Tibial nerve (tissue), 4 donors: Measurements from ENCODE around the gene BEND5.

Experiments used
- EP300 ChIP-seq, 2 donors: sonication (generic); formaldehyde crosslinking; IDR thresholded peaks; one replicate each; pipeline ENCODE4 v1.6.1; 2017; ENCODE audit warnings: antibody characterized with exemption in 2 of 2, mild to moderate bottlenecking in 1 of 2
- TF ChIP-seq, protein P1 (sequence below), 5 experiments: fragments of 200-600 bp in 3 of 5; fragments of 450-650 bp in 2 of 5; sonication (generic) in 3 of 5; IDR thresholded peaks; one replicate each; pipeline ENCODE4 v1.5.1; 2016 to 2019; ENCODE audit warnings: antibody characterized with exemption in 5 of 5, mild to moderate bottlenecking in 3 of 5, moderate library complexity in 2 of 5

GRCh38 chr1:48701445-48701844 lies 75.2 kb downstream of the BEND5 start:
- TF ChIP-seq, protein P1, sequence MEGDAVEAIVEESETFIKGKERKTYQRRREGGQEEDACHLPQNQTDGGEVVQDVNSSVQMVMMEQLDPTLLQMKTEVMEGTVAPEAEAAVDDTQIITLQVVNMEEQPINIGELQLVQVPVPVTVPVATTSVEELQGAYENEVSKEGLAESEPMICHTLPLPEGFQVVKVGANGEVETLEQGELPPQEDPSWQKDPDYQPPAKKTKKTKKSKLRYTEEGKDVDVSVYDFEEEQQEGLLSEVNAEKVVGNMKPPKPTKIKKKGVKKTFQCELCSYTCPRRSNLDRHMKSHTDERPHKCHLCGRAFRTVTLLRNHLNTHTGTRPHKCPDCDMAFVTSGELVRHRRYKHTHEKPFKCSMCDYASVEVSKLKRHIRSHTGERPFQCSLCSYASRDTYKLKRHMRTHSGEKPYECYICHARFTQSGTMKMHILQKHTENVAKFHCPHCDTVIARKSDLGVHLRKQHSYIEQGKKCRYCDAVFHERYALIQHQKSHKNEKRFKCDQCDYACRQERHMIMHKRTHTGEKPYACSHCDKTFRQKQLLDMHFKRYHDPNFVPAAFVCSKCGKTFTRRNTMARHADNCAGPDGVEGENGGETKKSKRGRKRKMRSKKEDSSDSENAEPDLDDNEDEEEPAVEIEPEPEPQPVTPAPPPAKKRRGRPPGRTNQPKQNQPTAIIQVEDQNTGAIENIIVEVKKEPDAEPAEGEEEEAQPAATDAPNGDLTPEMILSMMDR (IDR thresholded peaks at IDR 0.05), result no peak
- TF ChIP-seq EP300 (IDR thresholded peaks at IDR 0.05), result no peak
